Thymus (tissue), 11 donors: ENCODE data around the gene GEMIN2. TPM values are rescaled to one million over a fixed set of nuclear protein-coding genes. Genes with fewer than 3 reads are reported as not detected.
A peak's percentile ranks its signal among the peaks of the same experiment; 100 is the strongest.

Source experiments
- DNase-seq, 9 donors: peaks; one replicate each; pipeline ENCODE4 v3.0.0-alpha.2; 2013; ENCODE audit warnings: low spot score in 9 of 9, low read depth in 6 of 9, missing footprints in 1 of 9
- H3K27ac ChIP-seq, 2 donors: one replicate each; pipeline ENCODE4 v1.5.1; 2013; ENCODE audit warnings: control low read depth in 1 of 2, low read depth in 1 of 2, low read length in 1 of 2, mild to moderate bottlenecking in 1 of 2, moderate library complexity in 1 of 2
- H3K27me3 ChIP-seq, 2 donors: one replicate each; pipeline ENCODE4 v1.5.1; 2013; ENCODE audit warnings: low read length in 1 of 2; ENCODE audit not compliant: control insufficient read depth in 2 of 2, insufficient read depth in 1 of 2
- H3K36me3 ChIP-seq, 2 donors: one replicate each; pipeline ENCODE4 v1.5.1; 2013; ENCODE audit warnings: low read length in 1 of 2, mild to moderate bottlenecking in 1 of 2, moderate library complexity in 1 of 2; ENCODE audit not compliant: control insufficient read depth in 2 of 2, insufficient read depth in 2 of 2
- H3K4me1 ChIP-seq, 2 donors: one replicate each; pipeline ENCODE4 v1.5.1; 2013; ENCODE audit warnings: low read length in 2 of 2; ENCODE audit not compliant: control insufficient read depth in 2 of 2, insufficient read depth in 2 of 2
- H3K4me3 ChIP-seq, 2 donors: one replicate each; pipeline ENCODE4 v1.5.1; 2013; ENCODE audit warnings: low read length in 2 of 2, control low read depth in 1 of 2, mild to moderate bottlenecking in 1 of 2
- H3K9me3 ChIP-seq, 2 donors: one replicate each; pipeline ENCODE4 v1.5.1; 2013; ENCODE audit warnings: low read length in 1 of 2, mild to moderate bottlenecking in 1 of 2; ENCODE audit not compliant: control insufficient read depth in 2 of 2, insufficient read depth in 1 of 2
- WGBS: extraction: QIAGEN DNeasy Blood & Tissue Kit; methylation state at CpG from one replicate; pipeline ENCODE4 v1.1.7; 2013; 5-methylcytosine and 5-hydroxymethylcytosine counted together
- polyA plus RNA-seq: library from polyadenylated mRNA; stranded (reverse); fragments of 200-250 nt; gene quantifications from one replicate; pipeline ENCODE4 v1.2.3, GENCODE V29; 2013
- total RNA-seq: library from RNA; stranded (reverse); fragments of 120-200 nt; gene quantifications from one replicate; pipeline ENCODE4 v1.2.4, GENCODE V29; 2013
- donor health status: healthy.

The GEMIN2 gene
- total and polyA plus RNA-seq, 2 donors = 18.2 to 29.8 TPM

DNA sequence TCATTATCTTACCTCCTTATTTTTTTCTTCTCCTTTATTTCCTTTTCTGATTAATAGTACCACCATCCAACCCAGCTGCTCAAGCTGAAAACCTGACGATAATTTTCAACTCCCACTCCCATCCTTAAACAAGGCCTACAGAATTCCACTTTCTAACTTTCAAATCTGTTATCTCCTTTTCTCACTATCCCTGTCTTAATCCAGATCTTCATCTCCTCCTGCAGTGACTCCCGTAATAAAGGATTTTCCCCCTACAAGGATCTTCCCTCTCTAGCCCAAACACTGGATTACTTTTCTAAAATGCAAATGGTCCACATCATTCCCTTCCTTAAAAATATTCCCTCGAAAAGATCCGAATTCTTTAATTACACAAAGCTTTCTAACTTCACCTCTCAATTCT is 54.5 kb downstream of the GEMIN2 start:
- H3K27ac ChIP-seq = no peak overlapping the region
- peaks cover 0 to 5% of the 10 kb centered on the region in 2 donors for H3K36me3 ChIP-seq
- no peak overlapping the region for H3K4me3 ChIP-seq
- H3K9me3 ChIP-seq = peaks cover 0 to 3% of the 10 kb centered on the region in 2 donors
- DNase-seq = no peak
- 97% methylated on average over 4 of the region's 4 CpGs for WGBS
- peaks cover 4 to 11% of the 10 kb centered on the region in 2 donors for H3K4me1 ChIP-seq
- H3K27me3 ChIP-seq = no peaks in the 10 kb centered on the region

DNA sequence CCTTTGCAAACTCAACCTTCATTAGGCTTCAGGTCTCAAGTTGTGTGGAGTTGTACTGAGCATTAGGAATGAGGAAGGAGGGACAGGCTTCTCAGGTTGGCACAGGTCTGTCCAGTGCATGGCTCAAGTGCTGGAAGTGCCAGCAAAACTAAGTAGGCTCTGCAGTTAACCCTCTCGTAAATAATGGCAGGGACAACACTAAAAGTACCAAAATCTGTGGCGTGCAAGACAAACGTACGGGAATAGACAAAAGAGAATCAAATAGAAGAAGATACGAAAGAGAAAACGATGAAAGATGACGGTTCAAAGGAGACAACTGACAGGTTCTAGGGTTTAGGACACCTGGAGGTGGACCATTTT is 55.4 kb downstream of the GEMIN2 start:
- no peak for DNase-seq
- H3K36me3 ChIP-seq = peaks cover 0 to 3% of the 10 kb centered on the region in 2 donors
- peaks cover 0 to 3% of the 10 kb centered on the region in 2 donors for H3K9me3 ChIP-seq
- WGBS = under 1% methylated on average over 7 of the region's 7 CpGs
- H3K27me3 ChIP-seq = no peaks in the 10 kb centered on the region
- peak overlapping the region; percentile 91 to 96 for H3K4me3 ChIP-seq
- peaks cover 10 to 11% of the 10 kb centered on the region in 2 donors for H3K4me1 ChIP-seq
- peak overlapping the region; percentile 95 to 97 for H3K27ac ChIP-seq

GRCh38 chr14:39173198-39173597 is 59.1 kb downstream of the GEMIN2 start:
- H3K27me3 ChIP-seq = no peaks in the 10 kb centered on the region
- H3K4me1 ChIP-seq = peaks cover 14 to 17% of the 10 kb centered on the region in 2 donors
- H3K4me3 ChIP-seq = no peak overlapping the region
- H3K27ac ChIP-seq = no peak overlapping the region
- peaks cover 0 to 3% of the 10 kb centered on the region in 2 donors for H3K9me3 ChIP-seq
- peaks cover 12 to 18% of the 10 kb centered on the region in 2 donors for H3K36me3 ChIP-seq
- WGBS = 81% methylated on average over 3 of the region's 3 CpGs
- no peak for DNase-seq

DNA sequence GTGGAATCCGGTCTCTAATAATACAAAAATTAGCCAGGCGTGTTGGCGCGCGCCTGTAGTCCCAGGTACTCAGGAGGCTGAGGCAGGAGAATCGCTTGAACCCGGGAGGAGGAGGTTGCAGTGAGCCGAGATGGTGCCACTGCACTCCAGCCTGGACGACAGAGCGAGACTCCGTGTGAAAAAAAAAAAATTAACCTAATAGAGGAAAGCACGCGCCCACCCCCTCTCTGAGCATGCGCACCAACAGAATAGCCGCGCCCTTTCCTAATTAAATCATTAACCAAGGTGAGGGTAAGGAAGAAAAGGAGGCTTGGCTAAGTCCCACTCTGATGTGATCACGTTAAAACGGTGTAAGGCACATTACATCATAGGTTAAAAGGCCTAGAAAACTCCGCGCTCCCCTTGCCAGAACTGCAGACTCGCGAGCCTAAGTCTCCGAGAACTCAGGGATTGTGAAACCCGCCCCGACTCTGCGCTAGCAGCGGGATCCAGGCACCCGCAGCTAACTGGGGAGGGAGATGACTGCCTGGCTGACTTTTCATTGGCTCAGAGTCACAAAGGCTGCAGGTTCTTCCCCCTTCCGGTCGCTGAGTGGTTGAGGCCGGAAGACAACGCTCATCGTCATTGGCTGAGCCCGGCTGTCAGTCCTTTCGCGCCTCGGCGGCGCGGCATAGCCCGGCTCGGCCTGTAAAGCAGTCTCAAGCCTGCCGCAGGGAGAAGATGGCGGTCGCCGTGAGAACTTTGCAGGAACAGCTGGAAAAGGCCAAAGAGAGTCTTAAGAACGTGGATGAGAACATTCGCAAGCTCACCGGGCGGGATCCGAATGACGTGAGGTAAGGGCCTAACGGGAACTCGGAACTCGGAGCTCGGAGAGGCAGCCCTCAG is 60.7 kb downstream of the GEMIN2 start, which contains the start of gene PNN:
TSS of gene PNN (plus strand) at position 695 of the 885 bp plus-strand sequence. CDS start at position 721, 26 bp downstream.
- Histone ChIP-seq H3K4me3 (peak within 1 kb of the TSS; percentile 97), H3K27me3 (no peaks in the 10 kb centered on the region), H3K27ac (peak within 1 kb of the TSS; percentile 96 to 97), H3K4me1 (peaks cover 4 to 12% of the 10 kb centered on the region in 2 donors), H3K9me3 (no peaks in the 10 kb centered on the region), H3K36me3 (peaks cover 22 to 32% of the 10 kb centered on the region in 2 donors)
- WGBS = 6% methylated on average over 56 of the region's 56 CpGs
- DNase-seq = peak; percentile 92 to 99 (median 98)

DNA sequence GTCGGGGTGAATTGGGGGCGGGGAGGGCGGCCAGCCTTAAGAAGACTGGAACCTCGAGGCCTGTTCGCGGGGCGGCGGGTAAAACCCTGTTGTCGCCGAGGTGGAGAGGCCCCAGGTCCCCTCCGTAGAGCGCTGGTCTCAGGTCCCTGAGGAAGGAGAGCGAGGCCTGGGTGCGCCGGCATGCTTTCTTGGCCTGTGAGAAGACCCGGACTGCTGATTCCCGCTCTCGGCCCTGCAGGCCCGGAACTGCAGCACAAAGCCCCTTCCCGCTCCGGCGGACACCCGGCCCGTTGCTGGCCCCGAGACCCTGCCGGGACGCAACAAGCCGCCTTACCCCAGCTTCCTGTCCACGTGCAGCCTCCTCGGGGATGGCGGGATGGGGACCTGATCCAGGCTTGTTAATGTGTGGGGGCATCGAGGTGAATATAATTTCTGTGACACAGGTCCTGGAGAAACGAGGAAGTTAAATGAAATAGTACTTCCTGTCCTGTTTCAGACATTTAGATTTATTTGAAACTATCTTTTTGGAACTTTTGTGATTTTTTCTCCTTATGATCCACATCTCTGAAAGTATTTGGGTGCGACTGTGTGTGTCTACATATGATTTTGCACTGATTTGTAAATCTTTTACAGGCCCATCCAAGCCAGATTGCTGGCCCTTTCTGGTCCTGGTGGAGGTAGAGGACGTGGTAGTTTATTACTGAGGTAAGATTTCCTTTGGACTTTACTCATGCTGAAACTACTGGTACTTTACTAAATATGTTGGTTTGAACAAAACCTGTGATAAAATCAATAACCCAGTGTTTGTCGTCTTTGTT is 61.5 kb downstream of the GEMIN2 start:
- Histone ChIP-seq H3K4me1 (peaks cover 4 to 12% of the 10 kb centered on the region in 2 donors), H3K36me3 (peaks cover 25 to 36% of the 10 kb centered on the region in 2 donors), H3K9me3 (no peaks in the 10 kb centered on the region), H3K27me3 (no peaks in the 10 kb centered on the region), H3K27ac (peak overlapping the region; percentile 96 to 97), H3K4me3 (peak overlapping the region; percentile 97)
- peak in 1 of 9 donors; percentile 51 for DNase-seq
- 2% methylated on average over 36 of the region's 36 CpGs for WGBS

DNA sequence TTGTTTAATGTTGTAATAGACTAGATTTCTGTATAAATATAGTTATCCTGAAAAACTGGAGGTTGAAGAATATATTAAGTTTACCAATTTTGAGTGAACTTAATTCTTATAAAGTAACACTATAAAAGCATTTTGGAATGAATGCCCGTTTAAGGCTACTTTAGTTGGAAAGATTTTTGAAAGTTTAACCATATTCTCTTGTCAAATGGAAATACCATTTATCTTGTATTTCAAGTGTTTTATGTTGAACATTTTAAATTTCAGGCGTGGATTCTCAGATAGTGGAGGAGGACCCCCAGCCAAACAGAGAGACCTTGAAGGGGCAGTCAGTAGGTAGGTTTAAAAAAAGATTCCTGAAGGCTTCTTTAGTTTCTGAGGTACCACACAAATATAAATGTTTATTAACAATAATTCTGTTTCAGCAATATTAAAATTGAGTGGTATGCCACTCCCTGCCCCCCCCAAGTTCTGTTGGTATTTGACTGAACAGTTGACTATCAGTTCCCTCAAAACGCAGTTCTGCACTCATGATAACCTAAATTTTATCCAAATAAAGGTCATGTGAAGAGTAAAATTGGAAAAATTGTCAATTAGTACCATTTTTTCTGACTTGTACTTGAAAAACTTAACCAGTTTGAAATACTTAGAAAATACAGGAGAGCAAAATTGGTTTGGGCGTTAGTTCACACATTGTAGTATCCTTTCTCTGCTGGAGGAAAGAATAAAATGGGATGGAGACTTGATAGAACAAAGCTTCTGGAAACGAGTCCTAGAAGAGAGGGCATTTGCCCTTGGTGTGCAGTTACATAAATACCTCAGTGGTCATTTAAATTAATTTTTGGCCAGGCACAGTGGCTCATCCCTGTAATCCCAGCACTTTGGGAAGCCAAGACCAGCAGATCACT is 62.4 kb downstream of the GEMIN2 start:
- H3K4me1 ChIP-seq = peaks cover 4 to 12% of the 10 kb centered on the region in 2 donors
- H3K36me3 ChIP-seq = peaks cover 33 to 44% of the 10 kb centered on the region in 2 donors

GRCh38 chr14:39177168-39177545 is 63.0 kb downstream of the GEMIN2 start:
- Histone ChIP-seq H3K36me3 (peaks cover 34 to 48% of the 10 kb centered on the region in 2 donors), H3K4me1 (peaks cover 4 to 12% of the 10 kb centered on the region in 2 donors), H3K9me3 (no peaks in the 10 kb centered on the region), H3K27me3 (no peaks in the 10 kb centered on the region), H3K27ac (no peak overlapping the region), H3K4me3 (no peak overlapping the region)
- DNase-seq = no peak
- 98% methylated on average over 9 of the region's 9 CpGs for WGBS

More for the DNA sequence above, 62.4 kb downstream of the GEMIN2 start:
- H3K4me3 ChIP-seq = peak overlapping the region; percentile 97
- no peaks in the 10 kb centered on the region for H3K9me3 ChIP-seq
- H3K27me3 ChIP-seq = no peaks in the 10 kb centered on the region
- WGBS = 93% methylated on average over 5 of the region's 5 CpGs
- H3K27ac ChIP-seq = no peak overlapping the region
- DNase-seq = no peak

DNA sequence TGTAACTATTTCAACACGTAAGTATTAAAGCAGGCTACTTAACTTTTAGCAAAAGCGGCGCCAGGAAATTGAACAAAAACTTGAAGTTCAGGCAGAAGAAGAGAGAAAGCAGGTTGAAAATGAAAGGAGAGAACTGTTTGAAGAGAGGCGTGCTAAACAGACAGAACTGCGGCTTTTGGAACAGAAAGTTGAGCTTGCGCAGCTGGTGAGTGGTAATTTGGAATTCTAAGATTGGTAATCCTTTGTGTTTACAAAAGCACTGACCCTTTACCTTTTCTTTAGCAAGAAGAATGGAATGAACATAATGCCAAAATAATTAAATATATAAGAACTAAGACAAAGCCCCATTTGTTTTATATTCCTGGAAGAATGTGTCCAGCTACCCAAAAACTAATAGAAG is 64.9 kb downstream of the GEMIN2 start:
- no peak for DNase-seq
- Histone ChIP-seq H3K27ac (no peak overlapping the region), H3K4me1 (peaks cover 4 to 12% of the 10 kb centered on the region in 2 donors), H3K36me3 (peaks cover 39 to 62% of the 10 kb centered on the region in 2 donors), H3K4me3 (no peak overlapping the region), H3K9me3 (no peaks in the 10 kb centered on the region), H3K27me3 (no peaks in the 10 kb centered on the region)
- 99% methylated on average over 6 of the region's 6 CpGs for WGBS
